GM12892 (cell line): ENCODE data around the gene XPA.

Experiments used
- POLR2A ChIP-seq: IDR thresholded peaks from 2 replicates; pipeline ENCODE4 v1.6.1; 2011; ENCODE audit warnings: low read depth, low read length, control low read depth
- POLR2AphosphoS5 ChIP-seq: IDR thresholded peaks from 2 replicates; pipeline ENCODE4 v1.6.1; 2011; ENCODE audit warnings: low read depth, low read length, control low read depth
- TAF1 ChIP-seq: IDR thresholded peaks from 2 replicates; pipeline ENCODE4 v1.6.1; 2011; ENCODE audit warnings: low read depth, mild to moderate bottlenecking, control low read depth, low read length, borderline replicate concordance

DNA sequence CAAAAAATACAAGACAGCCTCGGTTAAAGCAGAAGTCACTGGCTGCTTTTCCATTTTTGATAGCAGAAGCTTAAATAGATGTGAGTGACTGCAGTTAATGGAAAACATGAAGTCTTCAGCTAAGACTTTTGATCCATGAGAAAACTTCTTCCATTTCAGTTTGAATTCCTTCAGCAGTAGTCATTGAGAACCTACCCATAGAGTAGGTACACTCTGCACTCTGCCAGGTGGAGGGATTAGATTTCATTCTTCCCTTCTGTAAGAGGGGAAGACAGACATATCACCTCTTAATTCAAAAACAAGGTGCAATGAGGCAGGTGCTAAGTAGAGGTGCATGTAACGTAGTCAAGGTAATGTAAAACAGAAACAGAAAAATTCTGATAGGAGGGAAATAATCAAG, 26.7 kb upstream of the XPA start:
- TF ChIP-seq POLR2AphosphoS5: no peak
- TF ChIP-seq POLR2A: no peak
- no peak for TF ChIP-seq TAF1
